Neural crest cell (in vitro differentiated cells): ENCODE measurements around the gene TAS1R3. TPM values are rescaled to one million over a fixed set of nuclear protein-coding genes. Genes with fewer than 3 reads are reported as not detected.

Experiments used
- DNase-seq: peaks from one replicate; pipeline ENCODE4 v3.0.0; 2021; ENCODE audit warnings: low read depth, mixed read lengths, low spot score
- H3K27ac Mint-ChIP-seq: one replicate; pipeline ENCODE4 v1.8.0; 2021; ENCODE audit warnings: mild to moderate bottlenecking, mixed read lengths; ENCODE audit not compliant: unreplicated experiment
- H3K27me3 Mint-ChIP-seq: 2 replicates; pipeline ENCODE4 v1.8.0; 2021; ENCODE audit warnings: low read depth, mild to moderate bottlenecking, mixed read lengths
- H3K36me3 Mint-ChIP-seq: 2 replicates; pipeline ENCODE4 v1.8.0; 2021; ENCODE audit warnings: low read depth, mild to moderate bottlenecking, mixed read lengths
- H3K4me1 Mint-ChIP-seq: 2 replicates; pipeline ENCODE4 v1.8.0; 2021; ENCODE audit warnings: mixed read lengths
- H3K4me3 Mint-ChIP-seq: one replicate; pipeline ENCODE4 v1.8.0; 2021; ENCODE audit warnings: mild to moderate bottlenecking, mixed read lengths
- H3K9me3 Mint-ChIP-seq: 2 replicates; pipeline ENCODE4 v1.8.0; 2021; ENCODE audit warnings: mixed read lengths
- CTCF ChIP-seq: fragments of 200-600 bp; sonication (generic); conservative IDR thresholded peaks from 2 replicates; pipeline ENCODE4 v1.5.0; 2021; ENCODE audit warnings: antibody characterized with exemption, mild to moderate bottlenecking
- total RNA-seq: library from RNA; stranded (reverse); gene quantifications from 2 replicates; pipeline ENCODE4 v1.2.1, GENCODE V29; 2021

Gene TAS1R3
- total RNA-seq, 1 donor from 2014 or later: 0.68 TPM

- Mint-ChIP-seq H3K36me3 (peaks cover 2% of the 10 kb centered on the region), H3K27me3 (no peaks in the 10 kb centered on the region), H3K4me3 (no peak overlapping the region), H3K27ac (no peak overlapping the region), H3K4me1 (peaks cover 12% of the 10 kb centered on the region), H3K9me3 (no peaks in the 10 kb centered on the region)
- TF ChIP-seq CTCF: no peak
- DNase-seq: no peak
Observed at GRCh38 chr1:1327291-1327690, 3.8 kb upstream of the TAS1R3 start.

GRCh38 chr1:1328254-1328653 is 2.8 kb upstream of the TAS1R3 start:
- peaks cover 11% of the 10 kb centered on the region for H3K4me1 Mint-ChIP-seq
- H3K36me3 Mint-ChIP-seq: peaks cover 2% of the 10 kb centered on the region
- no peak for TF ChIP-seq CTCF
- no peaks in the 10 kb centered on the region for H3K9me3 Mint-ChIP-seq
- H3K4me3 Mint-ChIP-seq: no peak overlapping the region
- DNase-seq: no peak
- H3K27me3 Mint-ChIP-seq: no peaks in the 10 kb centered on the region
- no peak overlapping the region for H3K27ac Mint-ChIP-seq

- Mint-ChIP-seq H3K27me3 (no peaks in the 10 kb centered on the region), H3K4me1 (peaks cover 5% of the 10 kb centered on the region), H3K36me3 (peaks cover 2% of the 10 kb centered on the region), H3K9me3 (no peaks in the 10 kb centered on the region), H3K4me3 (peak overlapping the region; percentile 69), H3K27ac (no peak overlapping the region)
- TF ChIP-seq CTCF: no peak
- no peak for DNase-seq
Observed at GRCh38 chr1:1329304-1330210, 1.5 kb upstream of the TAS1R3 start.

- Mint-ChIP-seq H3K36me3 (peaks cover 2% of the 10 kb centered on the region), H3K4me3 (peak overlapping the region; percentile 72), H3K27ac (peak overlapping the region; percentile 71), H3K9me3 (no peaks in the 10 kb centered on the region), H3K4me1 (peaks cover 5% of the 10 kb centered on the region), H3K27me3 (no peaks in the 10 kb centered on the region)
- DNase-seq: no peak
- TF ChIP-seq CTCF: no peak
Observed at GRCh38 chr1:1330366-1331067, 563 bp upstream of the TAS1R3 start.

- H3K27me3 Mint-ChIP-seq: no peaks in the 10 kb centered on the region
- H3K9me3 Mint-ChIP-seq: no peaks in the 10 kb centered on the region
- DNase-seq: no peak
- H3K4me3 Mint-ChIP-seq: no peak overlapping the region
- H3K4me1 Mint-ChIP-seq: peaks cover 5% of the 10 kb centered on the region
- no peak overlapping the region for H3K27ac Mint-ChIP-seq
- no peak for TF ChIP-seq CTCF
- H3K36me3 Mint-ChIP-seq: peaks cover 2% of the 10 kb centered on the region
Observed at GRCh38 chr1:1332031-1332755, 1.1 kb downstream of the TAS1R3 start.
